NB4 (cell line): Measurements from ENCODE around the gene ZNF444.

Experiments
- DNase-seq: peaks from one replicate; pipeline ENCODE4 v3.0.0; 2010; ENCODE audit warnings: low read depth
- H3K4me3 ChIP-seq: one replicate; pipeline ENCODE4 v1.5.1; 2011; ENCODE audit warnings: mild to moderate bottlenecking, low read depth, low read length, moderate library complexity
- CTCF ChIP-seq: IDR thresholded peaks from one replicate; pipeline ENCODE4 v1.5.1; 2012; ENCODE audit warnings: low read depth, low read length
- MAX ChIP-seq: IDR thresholded peaks from 2 replicates; pipeline ENCODE4 v1.6.1; 2011; ENCODE audit warnings: low read depth, low read length
- MYC ChIP-seq: IDR thresholded peaks from 2 replicates; pipeline ENCODE4 v1.6.1; 2011; ENCODE audit warnings: low read depth, low read length
- POLR2A ChIP-seq: IDR thresholded peaks from 2 replicates; pipeline ENCODE4 v1.6.1; 2011; ENCODE audit warnings: mild to moderate bottlenecking; ENCODE audit not compliant: insufficient read length; ENCODE audit errors: extremely low read depth

Gene ZNF444

DNA sequence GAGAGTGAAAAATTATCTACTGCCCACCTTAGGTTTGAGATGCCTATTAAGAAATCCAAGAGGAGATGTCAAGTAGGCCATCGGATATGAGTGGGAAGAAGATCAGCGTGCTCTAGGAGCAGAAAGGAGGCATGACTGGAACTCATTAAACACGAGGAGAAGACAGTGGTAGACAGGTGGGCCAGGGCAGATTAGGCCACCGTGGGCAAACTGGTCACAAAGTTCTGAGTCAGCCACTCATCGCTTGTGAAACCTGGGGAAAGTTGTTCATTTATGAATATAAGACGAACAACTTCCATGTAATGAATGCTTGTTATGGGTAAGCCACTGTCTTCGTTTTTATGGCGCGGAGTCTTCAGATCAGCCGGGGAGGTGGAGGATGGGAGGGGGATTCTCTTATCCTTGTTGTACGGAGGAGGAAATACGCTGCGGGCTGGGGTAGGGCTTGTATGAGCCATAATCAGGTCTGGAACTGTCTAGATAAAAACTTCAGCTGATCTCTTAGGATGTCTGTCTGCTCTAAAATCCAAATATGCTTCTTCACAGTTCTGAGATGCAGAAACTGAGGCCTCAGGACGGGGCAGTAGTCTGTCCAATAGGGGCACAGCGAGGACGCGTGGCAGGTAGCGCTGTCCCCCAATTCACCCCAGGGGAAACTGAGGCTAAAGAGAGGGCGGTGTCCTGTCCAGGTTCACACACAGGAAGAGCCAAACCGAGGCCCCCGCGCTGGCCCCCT, 1.1 kb upstream of the ZNF444 start:
- TF ChIP-seq POLR2A (no peak), MYC (no peak), MAX (no peak), CTCF (no peak)
- peak; percentile 14 for DNase-seq
- peak overlapping the region; percentile 68 for H3K4me3 ChIP-seq

DNA sequence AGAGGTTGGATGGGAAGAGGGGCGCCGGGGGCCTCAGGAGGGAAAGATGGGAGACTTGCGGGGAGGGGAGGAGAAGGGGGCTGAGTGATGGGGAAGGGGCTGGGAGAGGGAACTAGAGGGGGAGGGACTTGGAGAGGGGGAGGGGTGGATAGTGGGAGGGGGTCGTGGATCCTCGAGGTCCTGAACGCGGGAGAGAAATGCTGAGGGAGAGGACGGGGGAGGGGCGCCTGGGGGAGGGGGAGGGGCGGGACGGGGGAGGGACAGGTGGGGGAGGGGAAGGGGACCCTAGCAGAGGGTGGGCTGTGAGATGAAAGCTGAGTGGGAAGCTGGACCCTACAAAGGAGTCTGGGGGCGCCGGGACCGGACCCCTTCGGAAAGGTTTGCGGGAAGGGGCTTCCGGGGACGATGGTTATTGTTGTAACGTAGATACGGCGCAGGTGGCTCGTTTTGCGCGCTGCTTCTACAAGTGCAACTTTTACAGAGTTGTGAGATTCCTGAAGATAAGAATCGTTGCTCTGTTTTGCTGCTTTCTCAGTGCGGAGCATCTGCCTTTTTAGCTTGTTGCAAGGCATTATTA, 418 bp downstream of the ZNF444 start:
- peak overlapping the region; percentile 68 for H3K4me3 ChIP-seq
- peak; percentile 26 for DNase-seq
- TF ChIP-seq MAX (no peak), CTCF (no peak), MYC (no peak), POLR2A (no peak)

DNA sequence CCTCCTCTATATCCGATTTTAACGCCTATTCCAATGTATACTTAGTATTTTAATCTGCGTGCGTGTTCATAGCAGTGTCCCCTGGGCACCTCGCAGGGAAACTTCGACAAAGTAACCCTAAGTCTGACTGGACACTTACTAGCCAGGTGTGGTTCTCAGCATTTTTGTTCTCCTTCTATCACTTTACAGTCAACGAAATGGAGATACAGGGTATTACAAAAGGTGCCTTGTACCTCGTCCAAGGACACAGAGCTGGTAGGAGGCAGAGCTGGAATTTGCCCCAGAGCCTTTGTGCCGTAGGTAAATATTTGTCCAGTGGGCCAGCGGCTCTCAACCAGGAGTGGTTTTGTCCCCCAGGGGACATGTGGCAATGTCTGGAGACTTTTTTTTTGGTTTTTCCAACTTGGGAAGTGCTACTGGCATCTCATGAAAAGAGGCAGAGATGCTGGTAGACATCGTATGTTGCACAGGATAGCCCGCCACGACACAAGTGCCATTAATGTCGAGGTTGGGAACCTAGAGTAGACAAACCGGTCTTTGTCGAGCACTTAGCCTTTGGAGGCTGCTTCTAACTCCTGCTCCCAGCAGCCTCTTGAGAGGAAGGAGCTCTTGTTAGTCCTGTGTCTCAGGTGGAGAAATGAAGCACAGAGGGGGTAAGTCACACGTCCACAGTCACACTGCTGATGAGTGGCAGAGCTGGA, 1.1 kb downstream of the ZNF444 start:
- no peak for TF ChIP-seq POLR2A
- no peak for TF ChIP-seq MAX
- TF ChIP-seq CTCF: no peak
- TF ChIP-seq MYC: no peak
- H3K4me3 ChIP-seq: peak overlapping the region; percentile 68
- no peak for DNase-seq

- TF ChIP-seq MYC: no peak
- no peak for TF ChIP-seq CTCF
- TF ChIP-seq POLR2A: no peak
- no peak for TF ChIP-seq MAX
These were observed 1.9 kb downstream of the ZNF444 start for GRCh38 chr19:56142897-56143434.

GRCh38 chr19:56144376-56144775, 3.3 kb downstream of the ZNF444 start:
- DNase-seq: peak; percentile 7
- no peak overlapping the region for H3K4me3 ChIP-seq
- TF ChIP-seq MAX: no peak
- TF ChIP-seq POLR2A: no peak
- no peak for TF ChIP-seq CTCF
- no peak for TF ChIP-seq MYC

More at GRCh38 chr19:56142897-56143434, 1.9 kb downstream of the ZNF444 start:
- H3K4me3 ChIP-seq: no peak overlapping the region
- DNase-seq: no peak
